Renal cortex interstitium (tissue), 11 donors: ENCODE measurements around the gene MXI1. TPM values are rescaled to one million over a fixed set of nuclear protein-coding genes. Genes with fewer than 3 reads are reported as not detected.
A peak's percentile ranks its signal among the peaks of the same experiment; 100 is the strongest.
"Not testable (repeated sequence)": the region's sequence is repeated elsewhere in the genome, so short reads cannot be mapped to it uniquely, and the experiment has no call there.

Source experiments
- DNase-seq, 11 donors: peaks; one replicate each; pipeline ENCODE4 v3.0.0-alpha.2; 2013; ENCODE audit warnings: low read depth in 9 of 11, low spot score in 4 of 11; ENCODE audit errors: extremely low read depth in 1 of 11
- polyA plus RNA-seq, 3 donors: library from polyadenylated mRNA; unstranded; fragments of 120-200 nt; gene quantifications; one replicate each; pipeline ENCODE4 v1.2.1, GENCODE V29; 2013; ENCODE audit not compliant: insufficient read length in 3 of 3

The MXI1 gene
- polyA plus RNA-seq, 3 donors, result 41.5 to 57.5 (median 49.8) TPM

DNA sequence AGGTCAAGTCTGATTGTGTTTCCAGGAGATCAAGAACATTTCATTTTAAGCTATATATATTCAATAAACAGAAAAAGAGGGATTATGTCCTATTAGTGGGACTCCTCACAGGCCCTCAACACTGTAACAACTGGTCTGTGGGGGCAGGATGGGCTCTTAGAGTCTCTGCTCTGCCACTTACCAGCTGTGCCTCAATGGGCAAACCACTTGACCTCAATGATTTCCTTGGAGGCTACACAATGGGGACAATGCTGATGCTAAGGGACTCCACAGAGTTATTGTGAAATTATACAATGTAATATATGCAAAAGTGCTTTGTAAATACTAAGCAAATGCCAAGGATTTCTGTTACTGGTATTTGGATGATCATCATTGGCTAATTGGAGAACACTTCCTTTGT lies 33.2 kb upstream of the MXI1 start:
- DNase-seq, result no peak

DNA sequence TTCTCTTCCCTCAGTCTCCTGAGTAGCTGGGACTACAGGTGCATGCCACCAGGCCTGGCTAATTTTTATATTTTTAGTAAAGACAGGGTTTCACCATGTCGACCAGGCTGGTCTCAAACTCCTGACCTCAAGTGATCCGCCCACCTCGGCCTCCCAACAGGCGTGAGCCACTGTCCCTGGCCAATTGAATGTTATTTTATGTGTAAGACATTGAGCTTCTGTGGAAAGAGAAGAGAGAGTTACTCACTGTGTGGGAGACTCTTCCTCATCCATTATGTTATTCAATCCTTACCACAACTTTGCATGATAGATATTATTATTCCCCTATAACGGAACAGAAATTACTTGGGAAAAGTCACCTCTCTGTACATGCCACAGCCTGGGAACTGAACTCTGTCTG lies 32.6 kb upstream of the MXI1 start:
- DNase-seq, result no peak

DNA sequence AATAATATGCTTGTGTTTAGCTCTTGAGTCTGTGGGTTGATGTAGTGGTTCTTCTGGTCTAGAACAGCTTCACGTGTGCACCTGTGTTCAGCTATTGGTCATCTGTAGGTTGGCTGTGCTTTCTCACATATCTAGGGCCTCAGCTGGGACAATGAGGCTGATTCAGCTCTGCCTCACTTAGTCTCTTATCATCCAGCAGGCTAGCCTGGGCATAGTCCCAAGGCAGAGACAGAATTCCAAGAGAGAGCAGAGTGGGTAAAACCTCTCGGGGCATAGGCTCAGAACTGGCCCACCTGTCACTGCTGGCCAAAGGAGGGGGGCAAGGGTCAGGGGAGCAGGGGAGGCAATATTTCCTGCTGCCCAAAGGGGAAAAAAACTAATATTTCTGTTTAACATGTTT lies 32.0 kb upstream of the MXI1 start:
- DNase-seq, result no peak

DNA sequence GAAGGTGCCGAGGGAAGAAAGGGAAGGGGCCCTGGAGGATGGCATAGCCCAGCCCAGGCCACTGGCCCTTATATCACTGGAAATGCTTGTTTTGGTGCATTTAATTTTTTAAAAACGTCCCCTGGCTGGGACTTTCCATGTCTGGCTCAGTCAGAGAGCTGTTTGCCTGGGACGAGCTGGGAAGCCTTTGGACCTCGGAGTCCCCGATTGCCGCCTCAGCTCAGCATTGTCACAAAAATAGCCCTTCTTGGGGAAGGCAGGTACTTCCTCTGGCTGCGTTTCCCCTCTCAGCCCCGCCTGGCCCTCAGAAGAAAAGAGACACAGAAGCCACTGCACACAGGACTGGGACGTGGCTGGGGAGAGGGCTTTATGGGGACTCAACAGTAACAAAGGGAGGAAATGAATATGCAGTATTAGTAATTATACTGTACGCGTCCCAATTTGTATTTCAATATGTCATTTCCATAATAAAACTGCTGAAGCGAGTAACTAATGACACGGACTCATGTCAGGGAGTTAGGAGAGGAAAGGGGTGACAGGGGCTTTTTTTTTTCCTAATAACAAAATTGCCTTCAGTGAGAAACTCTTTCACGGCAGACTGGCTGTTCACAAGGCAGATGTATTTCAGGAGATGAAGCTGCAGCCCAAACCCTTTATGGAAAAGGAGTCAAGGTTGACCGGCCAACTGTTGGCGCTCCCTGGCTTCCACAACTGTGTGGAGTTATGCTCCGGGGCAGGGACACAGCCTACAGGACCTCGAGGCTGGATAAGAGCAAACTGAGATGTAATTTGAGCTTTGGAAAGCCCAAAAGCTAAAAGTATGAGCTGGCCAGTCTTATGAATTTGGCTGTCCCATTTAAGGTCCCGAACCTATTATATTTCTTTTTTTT lies 31.0 kb upstream of the MXI1 start:
- DNase-seq, result no peak

DNA sequence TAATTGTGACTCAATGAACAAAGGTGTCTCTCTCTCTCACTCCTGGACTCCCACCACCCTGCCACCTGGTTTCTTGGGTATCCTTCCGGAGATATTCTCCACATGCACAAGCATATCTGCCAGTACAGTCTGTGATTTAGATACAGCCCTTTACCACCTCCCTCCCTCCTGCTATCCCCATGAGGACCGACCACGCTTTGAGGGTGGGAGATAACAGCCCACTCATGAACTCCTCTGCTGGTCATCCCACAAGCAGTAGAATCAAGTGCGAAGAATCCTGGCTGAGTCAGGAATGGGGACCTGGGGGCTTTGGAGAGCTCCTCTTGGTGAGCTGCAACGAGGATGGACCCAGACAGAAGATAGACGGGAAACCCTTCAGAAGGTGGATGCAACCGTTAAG lies 28.2 kb upstream of the MXI1 start:
- DNase-seq, result no peak

DNA sequence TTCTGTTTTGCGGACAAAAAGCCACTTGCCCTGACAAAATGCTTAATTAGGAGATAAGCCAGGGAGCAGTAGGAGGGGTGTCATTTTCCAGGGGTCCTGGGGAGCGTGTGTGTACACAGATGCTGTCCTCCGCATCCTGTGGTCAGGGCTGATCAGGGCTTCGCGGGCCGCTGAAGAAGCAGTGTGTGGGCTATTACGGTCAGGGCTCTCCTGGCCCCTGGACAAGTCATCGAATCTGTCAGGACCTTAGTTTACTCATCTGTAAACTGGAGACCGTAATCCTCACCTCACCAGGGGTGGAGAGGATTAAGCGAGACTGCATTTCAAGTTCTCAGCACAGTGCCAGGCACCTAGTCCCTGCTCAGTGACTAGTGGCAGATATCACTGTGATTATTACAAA lies 26.0 kb upstream of the MXI1 start:
- DNase-seq, result no peak

DNA sequence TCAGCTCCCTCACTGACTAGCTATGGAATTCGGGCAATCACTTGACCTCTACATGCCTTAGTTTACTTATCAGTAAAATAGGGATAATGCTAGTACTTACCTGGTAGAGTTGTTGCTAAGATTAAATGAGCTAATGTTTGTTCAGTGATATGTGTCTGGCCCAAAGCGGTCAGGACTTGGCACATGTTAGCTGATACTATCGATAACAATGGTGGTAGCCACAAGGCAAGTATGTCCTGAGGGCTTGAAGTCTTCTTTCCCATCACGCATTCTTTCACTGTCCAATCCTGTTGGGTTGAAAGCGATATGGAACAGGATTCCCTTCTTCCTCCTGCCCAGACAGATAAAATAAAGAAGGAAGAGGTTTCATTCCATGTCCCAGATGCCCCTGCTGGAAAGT lies 25.5 kb upstream of the MXI1 start:
- DNase-seq, result no peak

DNA sequence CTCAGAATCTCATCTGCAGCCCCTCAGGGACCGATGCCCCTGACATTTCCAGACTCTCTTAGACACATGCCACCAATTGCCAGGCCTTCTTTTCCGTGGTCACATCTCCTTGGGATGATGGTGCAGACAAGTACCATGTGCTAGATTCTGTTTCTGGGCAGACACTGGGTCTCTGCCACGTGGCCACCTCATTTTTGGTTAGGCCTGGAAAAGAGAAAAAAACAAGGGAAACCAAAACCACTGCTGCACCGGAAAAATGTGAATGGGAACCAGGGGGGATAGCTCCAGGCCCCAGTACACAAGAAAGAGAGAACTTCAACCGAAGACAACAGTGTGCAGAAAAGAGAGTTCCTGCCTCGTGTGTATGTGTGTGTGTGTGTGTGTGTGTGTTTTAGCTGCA lies 23.0 kb upstream of the MXI1 start:
- DNase-seq, result no peak

DNA sequence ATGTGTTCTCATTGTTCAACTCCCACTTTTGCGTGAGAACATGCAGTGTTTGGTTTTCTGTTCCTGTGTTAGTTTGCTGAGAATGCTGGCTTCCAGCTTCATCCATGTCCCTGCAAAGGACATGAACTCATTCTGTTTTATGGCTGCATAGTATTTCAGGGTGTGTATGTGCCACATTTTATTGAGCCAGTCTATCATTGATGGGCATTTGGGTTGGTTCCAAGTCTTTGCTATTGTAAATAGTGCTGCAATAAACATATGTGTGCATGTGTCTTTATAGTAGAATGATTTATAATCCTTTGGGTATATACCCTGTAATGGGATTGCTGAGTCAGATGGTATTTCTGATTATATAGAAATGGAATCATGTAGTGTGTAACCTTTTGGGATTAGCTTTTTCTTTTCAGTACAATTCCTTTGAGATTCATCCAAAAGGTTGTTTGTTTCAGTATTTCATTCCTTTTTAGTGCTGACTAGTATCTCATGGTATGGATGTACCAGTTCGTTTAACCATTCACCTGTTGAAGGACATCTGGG lies 21.7 kb upstream of the MXI1 start:
- not testable (repeated sequence) for DNase-seq

DNA sequence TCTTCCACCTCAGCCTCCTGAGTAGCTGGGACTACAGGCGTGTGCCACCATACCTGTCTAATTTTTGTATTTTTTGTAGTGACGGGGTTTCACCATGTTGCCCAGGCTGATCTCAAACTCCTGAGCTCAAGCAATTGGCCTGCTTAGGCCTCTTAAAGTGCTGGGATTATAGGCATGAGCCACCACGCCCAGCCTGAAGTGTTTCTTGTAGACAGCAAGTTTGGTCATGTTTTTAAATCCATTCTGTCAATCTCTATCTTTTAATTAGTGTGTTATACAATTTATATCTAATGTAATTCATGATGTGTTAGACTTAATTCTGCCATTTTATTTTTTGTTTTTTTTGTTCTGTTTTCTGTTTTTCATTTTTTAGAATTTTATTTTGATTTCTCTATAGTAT lies 17.2 kb upstream of the MXI1 start:
- no peak for DNase-seq

DNA sequence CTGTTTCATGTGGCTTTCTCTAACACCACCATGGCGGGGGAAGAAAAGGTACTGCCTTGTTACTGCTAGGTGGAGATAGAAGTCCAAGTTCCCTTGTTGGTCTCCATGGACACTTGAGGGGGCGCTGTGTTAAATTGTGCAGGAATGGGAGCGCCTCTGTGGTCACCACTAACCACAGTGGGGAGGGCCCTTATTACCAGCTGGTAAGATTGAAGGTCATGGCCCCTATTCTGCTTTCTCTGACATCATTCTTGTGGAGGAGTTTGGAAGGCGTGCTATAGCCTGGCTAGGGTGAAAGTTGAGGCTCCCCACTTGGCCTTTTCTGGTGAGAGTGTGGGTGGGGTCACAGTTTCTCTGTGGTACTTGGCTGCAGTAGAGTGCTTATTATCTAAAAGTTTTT lies 14.9 kb upstream of the MXI1 start:
- DNase-seq, result no peak

DNA sequence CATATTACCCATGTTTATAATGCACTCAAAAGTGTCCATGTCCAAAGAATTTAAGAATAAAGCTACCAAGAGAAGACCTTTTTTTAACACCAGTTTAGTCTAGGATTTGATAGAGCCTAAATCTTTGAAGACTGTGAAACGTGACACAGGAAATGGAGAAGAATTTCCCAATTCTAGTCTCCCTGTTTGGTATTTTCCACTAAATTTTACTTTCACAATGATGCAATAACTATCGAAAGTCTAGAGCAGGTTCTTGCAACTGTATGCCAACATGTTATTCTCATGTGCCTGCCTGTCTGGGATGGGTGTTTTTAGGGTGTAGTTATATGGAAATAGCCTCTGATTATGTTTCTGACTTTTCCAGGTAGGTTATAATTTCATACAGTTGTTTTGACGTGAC lies 6.9 kb upstream of the MXI1 start:
- DNase-seq, result no peak

DNA sequence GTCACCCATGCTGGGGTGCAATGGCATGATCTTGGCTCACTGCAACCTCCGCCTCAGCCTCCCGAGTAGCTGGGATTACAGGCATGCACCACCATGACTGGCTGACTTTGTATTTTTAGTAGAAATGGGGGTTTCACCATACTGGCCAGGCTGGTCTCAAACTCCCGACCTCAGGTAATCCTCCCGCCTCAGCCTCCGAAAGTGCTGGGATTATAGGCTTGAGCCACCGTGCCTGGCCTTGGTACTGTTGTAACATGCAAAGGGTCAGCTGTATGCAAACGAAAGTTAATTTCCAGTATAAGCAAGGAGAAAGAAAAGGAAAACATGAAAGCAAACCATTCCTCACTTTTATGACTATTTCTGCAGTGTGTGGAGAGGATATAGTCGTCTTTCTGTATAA lies 6.4 kb upstream of the MXI1 start:
- DNase-seq, result not testable (repeated sequence)

DNA sequence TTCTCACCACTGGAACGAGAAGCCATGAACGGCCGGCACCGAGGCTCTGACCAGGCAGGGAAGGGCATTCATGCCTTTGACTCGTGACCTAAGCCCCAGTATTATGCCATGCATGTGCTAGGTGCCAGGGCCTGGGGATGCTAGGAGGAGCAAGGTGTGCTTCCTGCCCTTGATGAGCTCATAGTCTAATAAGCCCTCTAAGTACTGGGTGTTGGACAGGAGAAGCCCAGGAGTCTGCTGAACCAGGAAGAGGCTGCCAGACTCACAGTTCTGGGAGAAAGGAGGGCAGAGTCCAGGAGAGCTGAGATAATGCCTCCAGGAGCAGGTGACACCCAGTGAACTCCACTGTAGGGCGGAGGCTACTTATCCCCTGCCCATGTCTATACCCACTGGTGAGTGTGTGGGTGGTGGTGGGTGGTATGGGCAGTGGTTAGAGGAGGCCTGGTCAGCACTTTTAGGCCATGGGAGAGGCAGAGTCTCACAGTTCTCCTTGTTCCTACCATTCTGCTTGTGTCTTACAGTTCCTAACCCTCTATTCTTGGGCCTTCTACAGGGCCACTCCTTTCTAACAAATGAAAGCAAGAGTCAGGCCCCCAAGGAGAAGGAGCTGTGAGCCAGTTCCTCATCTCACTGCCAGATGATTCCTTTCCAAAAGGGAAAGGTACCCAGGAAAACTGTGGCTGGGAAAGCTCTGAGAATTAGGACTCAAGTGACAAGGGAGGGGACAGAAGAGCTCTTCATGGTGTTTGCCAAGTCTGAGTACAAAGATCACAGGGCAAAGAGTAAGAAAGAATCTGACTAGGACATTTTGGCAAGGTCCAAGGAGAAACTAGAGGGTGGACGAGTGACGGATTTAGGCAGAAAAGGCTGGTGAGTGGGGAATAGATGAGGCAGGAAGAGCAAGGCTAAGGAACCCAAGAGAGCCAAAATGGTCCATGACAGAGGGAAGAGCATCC lies 3.6 kb upstream of the MXI1 start:
- no peak for DNase-seq

DNA sequence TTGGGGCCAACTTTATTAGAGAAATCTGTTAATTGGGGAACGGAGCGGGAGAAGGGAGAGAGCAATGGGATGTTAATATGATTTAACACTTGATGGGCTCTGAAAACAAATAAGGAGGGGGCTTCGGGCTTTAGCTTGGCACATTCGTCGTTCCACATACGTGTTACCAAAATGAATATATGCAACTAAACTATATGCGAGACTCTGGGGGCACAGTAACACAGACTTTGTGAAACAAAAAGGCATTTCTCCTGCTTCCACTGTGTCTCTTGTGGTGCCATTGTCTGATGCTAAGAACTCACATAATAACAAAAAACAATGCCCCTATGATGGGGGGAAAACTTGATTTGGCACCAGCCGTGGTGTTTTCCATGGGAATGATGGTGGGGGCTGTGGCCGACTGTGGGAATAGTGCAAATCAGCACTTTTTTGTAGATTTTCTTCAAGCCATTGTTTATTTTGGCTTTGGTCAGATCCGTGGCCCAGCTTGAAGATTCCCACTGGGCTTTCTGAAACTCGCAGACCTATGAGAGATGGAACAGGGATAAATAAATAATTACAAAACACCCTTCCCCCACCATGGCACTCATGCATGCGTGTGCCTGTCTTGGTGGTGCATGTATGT lies 2.2 kb upstream of the MXI1 start:
- DNase-seq, result no peak

DNA sequence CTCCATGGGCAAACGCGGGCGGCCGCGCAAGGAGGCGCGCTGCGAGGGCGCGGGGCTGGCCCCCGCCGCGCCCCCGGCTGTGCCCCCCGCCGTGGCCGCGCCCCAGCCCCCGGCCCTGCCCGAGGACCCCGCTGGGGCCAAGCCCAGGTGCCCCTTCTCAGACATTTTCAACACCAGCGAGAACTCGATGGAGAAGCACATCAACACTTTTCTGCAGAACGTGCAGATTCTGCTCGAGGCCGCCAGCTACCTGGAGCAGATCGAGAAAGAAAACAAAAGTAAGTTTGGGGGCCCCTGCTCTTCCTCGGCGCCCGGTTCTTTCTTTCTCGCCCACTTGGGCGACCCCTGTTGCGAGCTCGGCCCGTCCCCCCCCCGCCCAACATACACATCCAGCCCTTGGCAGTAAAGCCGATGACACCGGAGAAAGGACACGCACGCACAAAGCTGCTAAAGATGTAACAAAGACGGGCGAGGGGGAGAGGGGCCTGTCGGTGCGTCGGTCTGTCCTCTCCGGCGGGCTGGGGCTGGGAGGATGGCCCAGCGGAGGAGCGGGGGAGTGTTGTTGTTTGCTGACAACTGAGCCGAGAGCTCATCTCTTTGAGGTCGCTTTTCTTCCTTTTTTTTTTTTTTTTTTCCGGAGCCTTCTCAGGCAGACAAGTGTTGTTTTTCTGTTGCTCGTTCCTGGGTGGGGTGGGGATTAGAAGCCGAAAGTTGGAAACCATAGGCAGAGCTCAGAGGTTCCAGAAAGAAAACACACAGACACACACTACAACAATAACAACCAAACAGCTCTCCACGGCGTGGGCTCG lies 604 bp downstream of the MXI1 start:
- DNase-seq, result peak in 5 of 11 donors; percentile 31 to 57 (median 50)

DNA sequence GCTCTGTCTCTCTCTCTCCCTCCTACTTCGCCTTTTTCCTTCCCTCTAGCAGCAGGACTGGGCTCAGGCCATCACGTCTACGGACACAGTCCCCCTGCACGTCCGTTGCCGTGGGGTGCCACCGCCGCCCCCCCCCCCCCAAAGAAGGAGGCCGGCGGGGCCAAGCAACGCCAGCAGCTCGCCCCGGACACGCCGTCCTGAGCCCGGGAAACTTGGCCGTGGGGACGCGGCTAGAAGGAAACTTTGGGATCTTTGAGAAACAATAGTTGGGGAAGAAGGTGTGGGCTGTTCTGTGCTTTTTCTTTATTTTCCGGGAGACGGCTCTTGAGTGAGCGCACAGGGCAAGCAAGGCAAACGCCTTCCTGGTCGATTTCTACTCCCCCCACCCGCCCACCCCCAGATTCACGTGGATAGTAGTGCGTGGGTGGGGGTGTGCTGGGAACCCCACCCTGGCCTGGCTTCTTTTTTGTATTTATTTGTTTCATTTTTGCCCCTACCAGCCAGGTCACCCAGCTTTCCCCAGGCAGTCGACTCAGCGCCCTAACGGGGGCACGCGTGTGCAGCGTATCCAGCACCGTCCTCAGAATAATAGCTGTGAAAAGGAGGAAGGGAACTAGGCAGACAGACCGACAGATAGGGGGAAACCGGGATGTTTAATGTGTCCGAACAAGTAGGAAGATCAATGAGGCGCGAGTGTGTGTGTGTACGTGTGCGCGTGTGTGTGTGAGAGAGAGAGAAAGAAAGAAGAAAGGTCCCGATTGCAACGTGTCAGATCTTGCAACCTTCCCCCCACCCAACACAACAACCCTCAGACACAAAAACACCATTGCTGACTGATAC lies 1.4 kb downstream of the MXI1 start:
- DNase-seq, result peak in 1 of 11 donors; percentile 41

DNA sequence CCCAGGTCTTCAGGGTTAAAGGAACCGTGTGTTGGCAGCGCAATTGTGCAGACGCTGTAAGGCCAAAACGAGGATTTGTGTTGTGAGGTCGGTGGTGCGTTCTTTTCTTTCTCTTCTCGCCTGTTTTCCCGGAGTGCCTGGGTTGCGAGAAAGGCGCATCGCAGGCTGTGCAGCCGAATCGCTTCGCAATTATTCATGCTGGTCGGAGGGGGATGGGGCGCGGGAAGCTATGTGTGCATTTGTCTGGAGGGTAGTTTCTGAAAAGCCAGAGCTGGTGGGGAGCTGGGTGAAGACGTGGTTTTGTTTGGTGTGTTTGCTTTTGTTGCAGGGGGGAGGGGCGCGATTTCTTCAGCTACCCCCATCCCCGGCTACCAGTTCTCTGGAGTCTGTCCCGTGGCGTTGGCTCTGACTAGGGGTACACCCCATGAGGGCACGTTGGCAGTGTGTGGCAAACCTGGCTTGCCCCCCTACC lies 2.1 kb downstream of the MXI1 start:
- DNase-seq, result peak in 5 of 11 donors; percentile 21 to 48 (median 41)
